Colonic mucosa (tissue), 4 donors: ENCODE data around the gene KPTN. TPM values are rescaled to one million over a fixed set of nuclear protein-coding genes. Genes with fewer than 3 reads are reported as not detected.
A peak's percentile ranks its signal among the peaks of the same experiment; 100 is the strongest.

ENCODE experiments used
- DNase-seq: peaks from one replicate; pipeline ENCODE4 v3.0.0-alpha.2; 2020
- H3K27ac ChIP-seq: fragments of 200-600 bp; one replicate; pipeline ENCODE4 v1.8.0; 2021
- H3K27me3 ChIP-seq: fragments of 200-600 bp; one replicate; pipeline ENCODE4 v1.8.0; 2021
- H3K36me3 ChIP-seq: fragments of 200-600 bp; one replicate; pipeline ENCODE4 v1.8.0; 2021
- H3K4me1 ChIP-seq: fragments of 200-600 bp; one replicate; pipeline ENCODE4 v1.8.0; 2021; ENCODE audit warnings: mild to moderate bottlenecking
- H3K4me3 ChIP-seq: fragments of 200-600 bp; one replicate; pipeline ENCODE4 v1.8.0; 2021
- H3K9ac ChIP-seq, 2 donors: one replicate each; pipeline ENCODE4 v1.7.0; 2013; ENCODE audit warnings: control low read depth in 2 of 2, low read depth in 2 of 2, low read length in 2 of 2
- H3K9me3 ChIP-seq: fragments of 200-600 bp; one replicate; pipeline ENCODE4 v1.8.0; 2021
- CTCF ChIP-seq: fragments of 200-600 bp; IDR thresholded peaks from one replicate; pipeline ENCODE4 v1.8.0; 2022; ENCODE audit warnings: antibody characterized with exemption, mild to moderate bottlenecking
- intact Hi-C: fragments of 100-400 bp; cut with DNase I; formaldehyde crosslinking; loops from one replicate; pipeline ENCODE4 v1.14.1; 2022
- total RNA-seq, 2 donors: library from RNA; stranded (reverse); fragmentation: NEBNext Ultra II Directional in 1 of 2; extraction: Animal tissue kit (Norgen Biotek cat#: 25700) in 1 of 2; gene quantifications; one replicate each; pipeline ENCODE4 v1.2.1, GENCODE V29; 2021
- donor health status: healthy.
- donor health status: DM: no; HTN: no; CAD: no.
- donor health status: DM: no; HTN: no; CAD: no.

The KPTN gene
- total RNA-seq, 2 donors from 2014 or later: 8.6 to 13.3 TPM

GRCh38 chr19:47514869-47515588 lies 31.0 kb upstream of the KPTN start, which contains the start of gene NAPA:
Gene NAPA, minus strand, starts transcription at chr19:47515063. Its CDS starts 123 bp downstream, at chr19:47514940.
- intact Hi-C loops: loop anchor here (5.0 to 10.0 kb wide), 2 partner anchors 78 to 180 kb away; no protein-coding TSS in a partner anchor
- no peak for TF ChIP-seq CTCF

GRCh38 chr19:47514151-47514868 lies 30.3 kb upstream of the KPTN start:
- H3K4me3 ChIP-seq: peak overlapping the region; percentile 92
- peak; percentile 32 for DNase-seq
- H3K27ac ChIP-seq: peak overlapping the region; percentile 82
- peak overlapping the region; percentile 99 to 100 for H3K9ac ChIP-seq
- H3K9me3 ChIP-seq: no peaks in the 10 kb centered on the region
- intact Hi-C loops: loop anchor here (10.0 kb wide), 1 partner anchor 180 kb away; no protein-coding TSS in a partner anchor
- H3K27me3 ChIP-seq: no peaks in the 10 kb centered on the region
- no peak for TF ChIP-seq CTCF
- H3K36me3 ChIP-seq: no peaks in the 10 kb centered on the region
- H3K4me1 ChIP-seq: peaks cover 12% of the 10 kb centered on the region

More at GRCh38 chr19:47514869-47515588, 31.0 kb upstream of the KPTN start, which contains the start of gene NAPA:
- H3K4me3 ChIP-seq: peak within 1 kb of the TSS; percentile 92
- peak within 1 kb of the TSS; percentile 99 to 100 for H3K9ac ChIP-seq
- peaks cover 12% of the 10 kb centered on the region for H3K4me1 ChIP-seq
- H3K27me3 ChIP-seq: no peaks in the 10 kb centered on the region
- H3K9me3 ChIP-seq: no peaks in the 10 kb centered on the region
- DNase-seq: peak; percentile 100
- no peaks in the 10 kb centered on the region for H3K36me3 ChIP-seq
- H3K27ac ChIP-seq: peak within 1 kb of the TSS; percentile 82

GRCh38 chr19:47512948-47513319 lies 28.9 kb upstream of the KPTN start:
- Histone ChIP-seq H3K36me3 (no peaks in the 10 kb centered on the region), H3K9me3 (no peaks in the 10 kb centered on the region), H3K4me3 (peak overlapping the region; percentile 92), H3K27me3 (no peaks in the 10 kb centered on the region), H3K4me1 (peaks cover 12% of the 10 kb centered on the region), H3K27ac (peak overlapping the region; percentile 71), H3K9ac (peak overlapping the region; percentile 58 to 100)
- intact Hi-C loops: loop anchor here (10.0 kb wide), 1 partner anchor 182 kb away; no protein-coding TSS in a partner anchor
- no peak for TF ChIP-seq CTCF
- DNase-seq: no peak

DNA sequence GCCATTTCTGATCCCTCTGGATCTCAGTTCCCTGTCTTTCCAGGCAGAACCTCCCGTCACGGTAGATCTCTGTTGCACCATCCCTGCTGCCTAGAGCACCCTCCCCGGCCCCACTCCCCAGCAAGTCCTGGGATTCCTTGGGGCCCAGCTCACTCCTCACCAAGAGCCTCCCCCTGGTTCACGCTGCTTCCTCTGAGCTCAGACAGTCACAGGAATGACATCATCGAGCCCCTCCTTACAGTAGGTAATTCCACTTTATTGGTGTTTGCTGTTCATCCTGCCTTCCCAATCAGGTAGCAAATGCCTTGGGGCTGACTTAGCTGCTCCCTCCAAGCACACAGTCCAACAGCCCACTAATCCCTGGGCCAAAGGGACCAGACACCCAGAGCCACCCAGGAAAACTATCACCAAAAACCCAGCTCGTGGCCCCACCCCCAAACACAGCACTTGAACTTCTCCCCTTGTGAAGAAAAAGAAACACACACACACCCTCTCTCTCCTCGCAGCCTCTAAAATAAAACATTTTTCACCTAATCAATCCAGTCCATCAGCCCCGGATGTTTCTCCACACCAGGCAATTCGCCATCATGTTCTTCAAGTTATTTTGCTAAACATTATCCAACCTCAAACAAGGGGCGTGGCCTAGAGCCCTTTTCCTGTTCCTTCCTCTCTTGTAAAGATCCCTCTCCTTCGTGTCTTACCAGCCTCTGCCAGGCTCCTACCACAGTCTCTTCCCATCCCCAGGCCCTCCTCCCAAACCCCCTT lies 28.3 kb upstream of the KPTN start:
- Histone ChIP-seq H3K9ac (peak overlapping the region; percentile 59 to 100), H3K4me3 (peak overlapping the region; percentile 92), H3K4me1 (peaks cover 12% of the 10 kb centered on the region), H3K27me3 (no peaks in the 10 kb centered on the region), H3K36me3 (no peaks in the 10 kb centered on the region), H3K9me3 (no peaks in the 10 kb centered on the region), H3K27ac (peak overlapping the region; percentile 71)
- intact Hi-C loops: loop anchor here (10.0 kb wide), 1 partner anchor 182 kb away; no protein-coding TSS in a partner anchor
- peak; percentile 87 for DNase-seq
- no peak for TF ChIP-seq CTCF

GRCh38 chr19:47511681-47512080 lies 27.7 kb upstream of the KPTN start:
- Histone ChIP-seq H3K27me3 (no peaks in the 10 kb centered on the region), H3K9me3 (no peaks in the 10 kb centered on the region), H3K36me3 (no peaks in the 10 kb centered on the region), H3K9ac (peak overlapping the region; percentile 59 to 100), H3K4me3 (no peak overlapping the region), H3K4me1 (peaks cover 12% of the 10 kb centered on the region), H3K27ac (peak overlapping the region; percentile 71)
- DNase-seq: no peak
- no peak for TF ChIP-seq CTCF
- intact Hi-C loops: loop anchor here (10.0 kb wide), 1 partner anchor 183 kb away; no protein-coding TSS in a partner anchor
